NCI-H2196 treated with DMSO at 0.1 percent for 48 hours (cell line): ENCODE results near the gene MCM3AP.
A peak's percentile ranks its signal among the peaks of the same experiment; 100 is the strongest.

Source experiments
- DNase-seq: peaks from one replicate; lab custom pipeline; 2025; ENCODE audit not compliant: unreplicated experiment; lab: John Stamatoyannopoulos, UW

MCM3AP gene

DNA sequence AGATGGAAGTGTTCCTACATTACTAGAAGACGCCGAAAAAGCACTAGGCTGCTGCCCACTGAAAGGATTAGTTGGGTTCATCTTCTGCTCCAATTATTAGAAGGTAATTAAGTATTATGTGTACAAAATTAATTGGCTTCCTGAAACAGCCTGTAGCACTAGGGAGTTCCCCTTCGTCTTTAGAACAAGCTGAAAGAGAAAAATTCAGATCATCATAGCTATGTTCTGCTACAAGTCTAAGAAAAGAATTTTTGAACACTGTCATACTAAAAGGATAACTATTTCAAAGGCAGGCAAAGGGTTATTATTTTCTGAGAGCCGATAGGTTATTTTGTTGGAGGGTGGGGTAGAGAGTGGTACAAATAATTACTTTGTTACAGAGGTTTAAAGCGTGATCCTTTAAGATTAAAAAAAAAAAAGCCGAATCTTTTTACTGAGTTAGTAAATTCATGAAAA, at the start of gene MCM3AP:
MCM3AP (minus strand) TSS at position 406 of the 456 bp plus-strand sequence; CDS start at position 81, 325 bp downstream.
- no peak for DNase-seq

DNA sequence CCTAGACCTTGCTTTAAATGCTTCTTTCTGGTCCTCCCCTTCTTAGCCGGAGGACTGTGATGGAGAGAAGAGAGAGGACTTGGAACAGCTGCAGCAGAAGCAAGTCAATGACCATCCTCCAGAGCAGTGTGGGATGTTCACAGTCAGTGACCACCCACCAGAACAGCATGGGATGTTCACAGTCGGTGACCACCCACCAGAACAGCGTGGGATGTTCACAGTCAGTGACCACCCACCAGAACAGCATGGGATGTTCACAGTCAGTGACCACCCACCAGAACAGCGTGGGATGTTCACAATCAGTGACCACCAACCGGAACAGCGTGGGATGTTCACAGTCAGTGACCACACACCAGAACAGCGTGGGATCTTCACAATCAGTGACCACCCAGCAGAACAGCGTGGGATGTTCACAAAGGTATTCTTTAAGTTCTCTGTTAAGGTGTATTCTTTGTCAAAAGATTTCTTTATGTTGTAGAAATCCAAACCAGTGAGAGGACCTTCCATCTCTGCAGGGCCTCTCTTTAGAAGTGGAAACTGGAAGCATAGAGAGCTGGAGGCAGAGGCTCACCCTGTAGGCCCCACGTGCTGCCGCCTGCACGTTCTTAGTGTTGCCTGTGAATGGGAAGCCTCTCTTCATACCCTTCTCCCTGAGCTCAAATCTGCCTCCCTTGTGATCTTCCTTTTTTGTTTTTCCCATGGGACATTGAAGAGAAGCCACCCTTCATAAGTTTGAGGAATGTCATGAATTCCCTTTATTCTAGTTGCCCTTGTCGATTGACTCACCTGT, 49.1 kb upstream of the MCM3AP start:
- no peak for DNase-seq

DNA sequence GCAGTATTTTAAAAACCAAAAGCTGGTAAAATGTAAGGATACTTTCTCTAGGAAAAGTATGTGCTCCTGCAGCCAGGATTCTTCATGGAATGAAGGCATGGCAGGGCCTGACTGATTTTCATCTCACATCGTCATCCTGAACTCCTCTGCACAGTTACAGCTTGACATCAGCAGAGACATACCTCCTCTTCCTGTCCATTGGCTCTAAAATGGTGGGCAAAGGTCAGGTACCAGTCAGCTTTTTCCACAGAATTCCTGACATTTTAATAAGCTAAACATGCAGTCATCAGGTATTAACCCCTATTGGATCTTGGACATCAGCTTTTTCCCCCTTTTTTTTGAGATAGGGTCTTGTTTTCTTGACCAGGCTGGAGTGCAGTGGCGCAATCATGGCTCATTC, 44.4 kb upstream of the MCM3AP start:
- no peak for DNase-seq

DNA sequence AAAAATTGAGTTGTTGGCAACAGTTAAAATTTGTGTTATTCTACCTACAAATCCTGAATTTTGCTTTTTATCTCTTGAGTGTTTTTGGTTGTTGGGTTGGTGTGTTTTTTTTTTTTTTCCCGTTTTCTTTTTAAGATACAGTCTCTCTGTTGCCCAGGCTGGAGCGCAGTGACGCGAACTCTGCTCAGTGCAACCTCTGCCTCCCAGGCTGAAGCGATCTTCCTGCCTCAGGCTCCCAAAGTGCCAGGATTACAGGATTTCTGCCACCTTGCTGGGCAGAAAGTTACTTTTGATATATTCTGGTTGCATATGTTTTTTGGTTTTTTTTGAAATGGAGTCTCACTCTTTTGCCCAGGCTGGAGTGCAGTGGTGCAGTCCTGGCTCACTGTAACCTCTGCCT, 42.7 kb upstream of the MCM3AP start:
- no peak for DNase-seq

DNA sequence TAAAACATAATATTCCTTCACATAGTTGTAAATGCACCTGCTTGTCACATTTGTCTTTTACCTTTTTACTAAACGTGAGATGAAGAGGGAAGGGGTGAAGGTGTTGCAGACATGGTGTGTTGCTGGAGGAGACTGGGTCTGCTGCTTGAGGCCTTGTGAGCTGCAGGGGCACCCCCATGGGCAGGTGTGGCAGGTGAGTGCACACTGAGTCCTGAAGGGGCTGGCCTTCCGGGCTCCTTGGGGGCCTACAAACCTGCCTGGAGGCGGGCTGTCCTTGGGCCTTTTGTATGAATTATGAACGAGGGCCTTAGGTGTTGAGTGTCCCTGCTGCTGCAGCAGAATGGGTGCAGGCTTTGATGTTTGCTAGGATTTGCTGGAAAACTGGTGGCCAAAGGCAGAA, 42.3 kb upstream of the MCM3AP start:
- no peak for DNase-seq

DNA sequence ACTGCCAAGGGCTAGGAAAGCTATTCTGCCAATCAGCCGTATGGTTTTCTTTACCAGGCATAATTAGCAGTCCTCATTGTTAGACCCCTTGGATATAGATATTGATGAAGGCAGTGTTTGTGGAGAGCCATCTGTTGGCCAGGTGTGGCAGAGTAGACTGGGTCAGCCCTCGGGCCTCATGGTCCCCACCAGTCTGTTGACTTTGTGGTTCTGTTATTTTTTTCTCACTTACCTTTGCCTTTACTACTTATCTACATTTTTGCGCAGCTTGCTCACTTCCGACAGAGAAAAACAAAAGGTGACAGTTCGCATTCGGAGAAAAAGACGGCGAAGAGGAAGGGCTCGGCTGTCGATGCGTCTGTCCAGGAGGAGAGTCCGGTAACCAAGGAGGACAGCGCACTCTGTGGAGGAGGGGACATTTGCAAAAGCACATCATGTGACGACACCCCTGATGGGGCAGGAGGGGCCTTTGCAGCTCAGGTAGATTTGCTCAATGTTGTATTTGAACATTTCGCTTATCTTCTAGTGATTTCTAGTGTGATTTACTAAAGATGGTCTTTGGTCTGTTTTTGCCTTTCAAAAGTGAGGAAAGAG, 40.8 kb upstream of the MCM3AP start:
- DNase-seq = no peak

DNA sequence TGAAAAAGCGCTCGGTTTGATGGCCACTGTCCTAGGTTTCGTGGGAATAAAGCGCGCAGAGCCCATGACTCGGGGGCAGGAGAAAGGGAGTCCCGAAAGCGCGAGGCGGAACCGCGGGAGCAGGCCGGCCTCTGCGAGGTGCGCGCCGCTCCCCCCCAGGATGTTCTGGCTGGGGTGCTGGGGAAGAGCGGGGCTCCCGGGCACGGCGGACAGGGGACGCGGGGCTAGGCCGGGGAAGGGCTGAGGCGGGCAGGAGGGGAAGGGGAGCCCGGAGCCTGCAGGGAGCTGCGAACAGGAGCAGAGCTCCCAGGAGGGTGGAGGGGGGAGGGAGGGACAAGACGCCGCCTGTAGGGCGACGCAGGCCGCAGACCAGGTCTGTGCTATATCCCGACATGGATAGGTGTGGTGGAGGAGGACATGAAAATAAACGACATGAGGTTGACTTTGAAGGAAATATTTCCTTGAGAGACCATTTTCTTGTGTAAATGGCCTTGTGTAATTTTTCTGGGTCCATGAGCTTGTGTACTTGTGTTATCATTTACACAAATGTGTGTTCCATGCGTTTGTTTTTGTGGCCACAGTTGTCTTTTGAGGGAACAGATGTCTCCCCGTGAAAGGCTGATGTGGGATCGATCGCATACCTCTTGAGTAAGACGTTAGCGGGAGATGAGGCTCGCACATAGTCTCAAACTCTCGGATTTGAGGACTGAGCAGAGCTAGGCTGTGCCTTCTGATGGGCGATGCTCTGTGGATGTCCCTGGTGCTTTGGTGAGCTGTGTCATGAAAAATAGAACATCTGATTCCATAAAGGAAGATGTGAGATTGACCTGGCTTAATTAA, 39.9 kb upstream of the MCM3AP start:
- peak; percentile 26 for DNase-seq

DNA sequence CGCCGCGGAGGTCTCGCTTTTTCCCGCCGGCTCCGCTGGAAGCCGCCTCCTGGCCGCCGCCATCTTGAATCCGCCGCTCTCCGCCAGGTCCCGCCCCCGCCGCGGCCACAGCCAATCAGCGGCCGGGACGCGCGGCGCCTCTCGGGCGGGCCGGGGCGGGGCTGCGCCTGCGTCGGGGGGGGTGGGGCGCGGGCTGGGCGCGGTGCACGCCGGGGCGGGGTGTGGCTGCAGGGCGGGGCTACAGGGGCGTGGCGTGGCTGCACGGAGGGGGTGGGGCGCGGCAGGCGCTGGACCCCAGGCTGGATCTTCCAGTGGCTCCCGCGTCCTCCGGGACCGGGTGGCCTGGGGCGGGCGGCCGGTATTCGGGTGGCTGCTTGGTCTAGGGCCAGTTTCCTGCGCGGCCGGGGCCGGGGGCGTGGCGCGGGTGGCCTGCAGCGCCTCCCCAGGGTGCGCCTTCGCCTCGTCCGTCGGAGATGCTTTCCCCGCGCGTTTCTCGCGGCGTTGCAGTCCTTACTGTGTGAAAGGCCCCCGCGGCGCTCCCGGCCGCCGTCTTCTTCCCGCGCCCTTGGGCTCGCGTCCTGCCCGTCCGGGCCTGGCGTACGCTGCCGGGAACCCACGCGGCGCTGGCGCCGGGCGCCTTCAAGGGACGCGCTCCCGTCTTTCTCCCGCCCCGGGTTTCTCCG, 39.1 kb upstream of the MCM3AP start:
- DNase-seq = peak; percentile 54

DNA sequence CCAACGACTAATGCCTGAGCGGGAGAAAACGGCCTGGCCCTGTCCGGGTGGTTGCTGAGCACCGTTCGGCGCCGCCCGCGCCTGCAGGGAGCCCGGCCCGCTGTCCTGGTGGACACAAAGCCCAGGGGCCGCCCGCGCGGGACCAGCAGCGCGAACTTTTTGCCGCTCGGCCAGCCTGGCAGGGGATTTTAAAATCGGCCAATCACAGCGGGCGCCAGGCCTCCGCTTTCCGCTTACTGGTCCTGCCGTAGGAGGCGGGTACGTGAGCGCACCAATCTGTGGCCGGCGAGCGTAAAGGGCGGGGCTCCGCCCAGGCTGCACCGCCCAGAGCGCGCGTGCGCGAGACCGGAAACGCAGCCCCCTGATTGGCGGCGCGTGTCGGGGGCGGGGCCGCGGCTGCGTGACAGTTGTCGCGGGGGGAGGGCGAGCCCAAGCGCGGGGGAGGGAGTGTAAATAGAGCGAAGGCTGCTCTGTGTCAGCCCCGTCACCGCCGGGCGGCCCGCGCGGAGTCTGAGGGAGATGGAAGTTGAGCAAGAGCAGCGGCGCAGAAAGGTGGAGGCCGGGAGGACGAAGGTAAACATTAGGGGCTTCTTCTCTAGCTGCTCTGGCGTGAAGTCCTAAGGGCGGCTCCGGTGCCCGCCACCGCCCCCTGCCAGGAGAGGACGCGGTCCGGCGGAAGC, 38.4 kb upstream of the MCM3AP start, which contains the start of the genes C21orf58 and PCNT:
C21orf58 (minus strand) TSS at position 161 of the 680 bp plus-strand sequence. CDS start 1,132 bp downstream, outside the sequence.
PCNT (plus strand) TSS at position 447 of the 680 bp plus-strand sequence; CDS start at position 520, 73 bp downstream.
- peak; percentile 96 for DNase-seq

DNA sequence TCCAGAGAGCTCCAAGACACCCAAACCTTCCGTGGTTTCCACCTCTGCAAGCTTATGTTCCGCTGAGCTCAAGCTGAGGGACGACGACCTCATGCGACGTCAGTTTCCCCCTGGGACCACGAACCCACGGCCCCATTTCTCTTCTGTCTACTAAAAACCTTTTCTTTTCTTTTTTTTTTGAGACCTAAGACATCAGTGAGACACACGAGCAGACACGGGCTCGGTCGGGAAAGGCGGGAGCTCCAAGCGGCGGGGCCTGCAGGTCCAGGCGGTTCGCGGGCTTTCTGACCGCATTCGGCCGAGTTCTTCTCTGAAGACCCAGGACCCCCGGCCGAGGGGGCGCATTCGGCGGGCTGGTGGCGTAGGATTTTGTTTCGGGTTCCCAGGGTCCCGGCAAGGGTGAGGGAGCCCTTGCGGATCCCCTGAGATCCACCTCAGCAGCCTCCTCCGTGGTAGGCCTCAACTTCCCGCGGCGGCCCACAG, 37.9 kb upstream of the MCM3AP start:
- no peak for DNase-seq

DNA sequence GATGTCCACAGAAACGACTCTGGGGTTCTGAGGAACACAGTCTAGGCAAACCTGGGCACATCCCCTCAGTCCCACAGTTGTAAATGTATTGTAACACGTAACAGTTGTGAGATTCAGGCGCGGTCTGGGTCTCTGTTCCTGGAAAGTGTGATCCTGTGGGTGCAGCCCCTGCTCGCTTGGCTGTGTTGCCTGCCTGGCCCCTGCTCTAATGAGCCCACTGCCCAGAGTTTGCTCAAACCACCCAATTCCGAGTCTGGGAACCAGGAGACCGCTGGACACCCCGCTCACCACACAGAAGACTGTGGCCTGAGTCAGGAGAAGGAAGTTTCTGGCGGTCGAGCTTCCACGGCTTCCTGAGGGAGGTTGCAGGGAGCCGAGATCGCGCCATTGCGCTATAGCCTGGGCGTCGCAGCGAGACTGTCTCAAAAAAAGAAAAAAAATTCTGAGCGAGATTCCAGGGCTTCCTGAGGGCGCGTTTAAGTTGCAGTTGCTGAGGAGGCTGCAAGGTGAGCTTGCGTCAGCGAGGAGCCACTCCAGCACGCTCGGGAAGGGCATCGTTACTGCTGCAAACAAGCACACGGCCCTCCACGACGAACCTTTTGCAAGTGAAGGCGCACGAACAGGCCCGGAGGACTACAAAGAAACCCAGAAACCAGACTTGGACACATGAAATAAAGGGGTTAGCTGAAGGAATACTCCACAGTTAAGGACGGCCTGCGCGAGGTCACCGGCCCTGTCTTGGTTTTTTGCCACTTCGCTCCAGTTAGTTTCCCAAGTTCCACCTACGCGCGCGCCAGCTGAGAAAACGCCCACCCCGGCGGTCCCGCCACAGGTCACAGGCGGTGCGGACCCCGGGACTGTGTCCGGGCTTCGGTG, 37.2 kb upstream of the MCM3AP start:
- no peak for DNase-seq

DNA sequence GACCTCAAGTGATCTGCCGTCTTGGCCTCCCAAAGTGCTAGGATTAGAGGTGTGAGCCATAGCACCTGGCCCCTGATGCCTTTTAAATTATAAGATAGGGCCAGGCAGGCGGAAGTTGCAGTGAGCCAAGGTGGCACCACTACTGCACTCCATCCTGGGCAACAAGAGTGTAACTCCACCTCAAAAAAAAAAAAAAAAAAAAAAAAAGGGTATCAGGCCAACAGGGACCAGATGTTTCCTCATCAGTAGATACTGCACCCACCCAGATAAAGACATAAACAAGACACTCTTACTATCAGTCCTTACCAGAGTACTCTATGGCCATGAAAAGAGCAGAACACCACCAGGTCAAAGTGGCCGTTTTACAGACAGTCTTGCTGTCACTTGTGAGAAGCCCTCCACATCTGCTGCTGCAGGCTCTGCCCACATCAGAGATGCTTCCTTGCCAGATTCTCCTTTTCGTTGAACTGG, 35.0 kb upstream of the MCM3AP start:
- DNase-seq = no peak

DNA sequence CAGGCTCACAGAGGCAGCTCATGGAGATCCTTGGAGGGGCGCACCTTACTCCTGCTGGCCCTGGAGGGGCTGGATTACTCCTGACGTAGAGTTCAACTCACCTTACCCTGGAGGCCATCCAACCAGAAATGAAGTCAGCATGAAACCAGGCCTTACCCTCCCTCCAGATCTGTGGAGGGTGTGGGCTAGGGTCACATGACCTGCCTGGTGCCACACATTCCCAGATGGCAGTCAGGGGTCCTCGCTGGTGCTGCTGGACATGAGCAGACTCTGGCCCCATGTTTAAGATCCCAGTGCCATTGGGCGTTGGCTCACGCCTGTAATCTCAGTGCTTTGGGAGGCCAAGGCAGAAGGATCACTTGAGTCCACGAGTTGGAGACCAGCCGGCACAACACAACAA, 33.8 kb upstream of the MCM3AP start:
- DNase-seq = no peak

DNA sequence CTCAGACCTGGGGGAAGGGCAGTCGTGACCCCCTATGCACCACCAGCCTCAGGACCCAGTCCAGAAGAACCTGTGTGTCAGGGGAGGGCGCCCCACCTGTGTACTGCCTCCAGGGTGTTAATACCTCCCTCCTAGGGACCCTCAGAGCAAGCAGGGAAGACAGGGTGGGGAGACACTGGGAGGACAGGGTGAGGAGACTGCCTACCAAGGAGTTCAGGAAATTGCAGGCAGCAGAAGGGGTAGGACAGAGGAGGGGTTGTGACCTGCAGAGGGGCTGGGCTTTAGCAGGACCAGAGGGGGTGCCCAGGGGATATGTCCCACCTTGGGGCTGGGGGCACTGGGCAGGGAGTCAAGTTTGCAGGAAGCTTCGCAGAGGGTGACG, 33.0 kb upstream of the MCM3AP start:
- no peak for DNase-seq

DNA sequence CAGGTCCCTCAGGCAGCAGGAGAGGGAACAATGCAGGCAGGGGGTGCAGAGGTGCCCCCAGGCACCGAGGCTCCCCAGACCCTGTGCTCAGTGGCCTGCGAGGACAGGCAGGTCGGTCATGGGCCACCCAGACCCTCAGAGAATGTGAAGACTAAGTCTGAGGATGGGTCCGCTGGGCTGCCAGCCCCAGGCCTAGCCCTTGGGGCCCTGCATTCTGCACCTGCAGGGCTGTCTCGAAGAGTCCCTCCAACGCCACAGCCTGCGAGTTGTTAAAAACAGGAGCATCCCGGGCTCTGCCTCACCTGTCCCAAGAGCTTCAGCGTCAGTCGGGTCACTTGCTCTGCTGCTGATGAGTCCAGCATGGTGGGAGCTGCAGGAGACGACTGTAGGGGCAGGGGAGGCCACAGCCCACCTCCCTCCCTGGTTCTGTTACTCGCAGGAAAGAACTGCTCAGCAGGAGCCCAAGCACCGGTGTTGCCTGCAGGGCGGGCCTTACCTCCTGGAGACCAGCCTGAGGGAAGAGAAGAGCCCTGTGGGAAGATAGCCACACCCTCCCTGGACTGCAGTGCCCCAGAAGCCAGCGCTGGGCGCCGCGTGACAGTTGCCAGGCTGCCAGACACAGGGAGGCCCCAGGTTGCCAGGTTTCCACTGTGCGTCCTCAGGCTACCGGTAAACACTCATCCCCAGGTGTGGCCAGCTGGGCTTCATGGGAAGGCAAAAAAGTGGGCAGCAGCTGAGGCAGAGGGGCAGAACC, 32.5 kb upstream of the MCM3AP start:
- DNase-seq = peak; percentile 80

DNA sequence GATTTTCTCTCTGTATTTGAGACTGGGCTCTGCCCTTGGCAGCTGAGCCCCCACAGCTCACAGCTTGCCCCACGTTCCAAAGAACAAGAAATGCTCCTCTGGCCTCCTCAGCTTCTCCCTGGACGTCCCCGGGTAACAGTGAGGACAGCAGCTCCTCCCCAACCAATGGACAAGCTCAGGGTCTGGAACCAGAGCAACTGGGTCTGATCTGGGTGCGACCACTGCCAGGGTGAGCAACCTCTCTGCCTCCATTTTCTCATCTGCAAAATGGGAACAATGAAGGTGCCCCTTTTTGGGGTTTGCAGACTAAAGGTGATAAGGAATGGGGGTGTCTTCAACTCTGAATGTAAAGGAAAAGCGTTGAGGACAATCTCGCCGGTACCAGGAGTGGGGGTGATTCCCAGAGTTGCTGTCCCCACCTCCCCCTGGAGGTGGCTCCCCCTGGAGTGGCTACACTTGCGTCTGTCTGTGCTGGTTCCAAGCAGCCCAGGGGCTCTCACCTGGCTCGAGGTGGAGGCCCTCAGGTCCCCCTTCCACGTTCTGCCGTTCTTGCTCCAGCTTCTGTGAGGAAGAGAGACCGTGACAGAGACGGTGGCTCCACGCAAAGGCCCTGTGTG, 31.4 kb upstream of the MCM3AP start:
- DNase-seq = no peak

DNA sequence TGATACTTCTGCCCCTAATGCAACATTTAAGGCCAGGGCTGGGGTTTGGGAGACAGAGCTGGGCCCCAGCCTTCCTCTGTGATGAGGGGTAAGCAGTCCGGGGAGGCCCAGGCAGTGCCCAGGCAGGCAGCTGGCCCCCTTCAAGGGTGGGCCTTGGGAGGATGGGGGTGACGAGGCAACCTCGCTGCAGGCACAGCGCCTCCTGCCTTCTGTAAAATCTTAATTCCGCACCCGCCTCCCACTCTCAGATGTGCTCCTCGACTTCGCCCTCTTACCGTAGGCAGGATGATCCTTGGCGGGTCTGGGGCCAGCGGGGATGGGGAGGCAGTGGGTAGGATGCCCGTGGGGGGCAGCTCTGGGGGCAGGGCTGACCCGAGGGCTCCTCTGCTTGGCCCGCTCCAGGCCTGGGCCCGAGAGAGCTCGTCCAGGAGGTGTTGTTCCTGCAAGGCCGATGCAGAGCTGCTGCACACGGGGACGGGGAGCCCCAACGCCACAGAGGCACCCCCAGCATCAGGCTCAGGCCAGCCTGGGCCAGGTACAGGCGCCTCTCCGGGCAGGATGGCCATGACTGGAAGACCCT, 29.1 kb upstream of the MCM3AP start:
- DNase-seq = no peak

DNA sequence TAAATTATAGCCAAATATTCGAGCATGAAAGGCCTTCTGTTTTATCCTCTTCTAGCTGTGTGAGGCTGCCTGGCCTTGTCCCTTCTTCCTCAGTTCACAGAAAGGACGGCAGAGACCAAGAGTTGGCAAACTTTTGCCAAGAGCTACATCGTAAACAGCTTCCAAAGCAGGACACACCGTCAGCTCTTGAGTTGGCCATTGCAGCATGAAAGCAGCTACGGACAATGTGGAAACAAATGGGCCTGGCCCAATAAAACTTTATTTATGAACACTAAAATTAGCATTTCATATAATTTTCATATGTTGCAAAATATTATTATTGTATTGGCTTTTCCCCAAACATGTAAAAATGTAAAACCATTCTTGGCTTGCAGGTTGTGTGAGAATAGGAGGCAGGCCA, 27.5 kb upstream of the MCM3AP start:
- no peak for DNase-seq
